ENCODE measurements around the gene KAZN.
A peak's percentile ranks its signal among the peaks of the same experiment; 100 is the strongest.

The KAZN gene

DNA sequence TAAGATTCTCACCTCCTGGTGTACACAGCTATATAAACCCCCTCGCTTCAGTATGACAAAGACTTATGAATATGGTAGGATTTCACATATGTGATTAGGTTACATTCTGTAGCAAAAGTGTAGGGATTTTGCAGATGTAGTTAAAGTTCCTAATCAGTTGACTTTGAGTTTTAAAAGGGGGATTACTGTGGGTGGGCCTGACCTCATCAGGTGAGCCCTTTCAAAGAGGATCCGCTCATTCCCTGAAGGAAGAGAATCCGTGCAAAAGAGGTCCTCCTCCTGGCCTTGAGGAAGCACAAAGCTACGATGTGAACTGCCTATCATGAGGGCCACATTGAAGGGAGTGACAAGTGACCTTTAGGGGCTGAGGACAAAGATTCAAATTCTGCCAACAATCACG lies 30.6 kb upstream of the KAZN start:
- Histone ChIP-seq H3K36me3 (ENCODE audit: control insufficient read depth in 2 of 2, insufficient read depth in 1 of 2, low read length in 2 of 2) (no peaks in the 10 kb centered on the region), H3K4me1 (ENCODE audit: control insufficient read depth, insufficient read depth, low read length) (no peaks in the 10 kb centered on the region), H3K27ac (ENCODE audit: extremely low read depth, low read depth, low read length) (no peak overlapping the region), H3K9me3 (ENCODE audit: control insufficient read depth, insufficient read depth, low read depth, low read length) (no peaks in the 10 kb centered on the region), H3K4me3 (ENCODE audit: low read depth, low read length) (no peak overlapping the region)
- CTCF ChIA-PET = interaction anchor here (0.6 to 0.7 kb wide), 2 partner anchors 211 to 834 kb away, joined by 3 to 4 read pairs; no protein-coding TSS in a partner anchor
- POLR2A ChIA-PET = no interaction called here
- TF ChIP-seq ZNF776 (tag by site-specific recombination; IDR thresholded peaks at IDR 0.05; ENCODE audit: borderline replicate concordance) = no peak
- peak; percentile 32 for TF ChIP-seq SETDB1 (IDR thresholded peaks at IDR 0.05; ENCODE audit: insufficient read length, low read length)
- TF ChIP-seq ZNF10 (tag by site-specific recombination; IDR thresholded peaks at IDR 0.05) = peak; percentile 96
- no peak for TF ChIP-seq ZNF221 (tag by site-specific recombination; IDR thresholded peaks at IDR 0.05; ENCODE audit: borderline replicate concordance)

DNA sequence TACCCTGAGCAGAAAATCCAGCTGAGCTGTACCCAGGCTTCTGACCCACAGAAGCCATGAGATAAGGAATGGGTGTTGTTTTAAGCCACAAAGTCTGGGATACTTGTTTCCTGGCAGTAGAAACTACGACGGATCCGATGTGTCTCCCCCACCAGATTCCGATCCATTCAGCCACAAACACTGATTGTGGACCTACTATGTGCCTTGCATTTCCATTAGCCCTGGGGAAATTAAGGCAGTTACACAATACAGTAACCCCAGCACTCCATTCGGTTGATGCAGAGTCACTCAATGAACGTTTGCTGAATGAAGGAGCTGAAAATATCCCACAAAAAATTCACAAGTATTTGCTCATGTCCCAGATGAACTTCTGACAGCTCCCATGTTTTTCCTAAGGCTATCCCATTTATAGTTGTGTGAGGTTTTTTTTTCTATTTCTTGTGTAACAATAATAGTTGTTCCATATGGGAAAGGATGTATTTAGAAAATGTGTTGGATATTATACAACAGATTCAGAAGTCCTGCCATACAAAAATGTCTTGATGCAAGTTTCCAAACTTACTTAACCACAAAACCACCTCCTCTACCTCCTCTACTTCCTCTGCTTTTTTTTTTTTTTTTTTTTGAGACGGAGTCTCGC lies 29.6 kb upstream of the KAZN start:
- Histone ChIP-seq H3K27ac (ENCODE audit: extremely low read depth, low read depth, low read length) (no peak overlapping the region), H3K4me3 (ENCODE audit: low read depth, low read length) (no peak overlapping the region), H3K4me1 (ENCODE audit: control insufficient read depth, insufficient read depth, low read length) (no peaks in the 10 kb centered on the region), H3K9me3 (ENCODE audit: control insufficient read depth, insufficient read depth, low read depth, low read length) (no peaks in the 10 kb centered on the region), H3K36me3 (ENCODE audit: control insufficient read depth in 2 of 2, insufficient read depth in 1 of 2, low read length in 2 of 2) (no peaks in the 10 kb centered on the region)
- ChIA-PET POLR2A (no interaction called here), CTCF (interaction anchor here (0.9 kb wide), 1 partner anchor 478 kb away, joined by 3 read pairs; no protein-coding TSS in a partner anchor)
- TF ChIP-seq, protein P1, sequence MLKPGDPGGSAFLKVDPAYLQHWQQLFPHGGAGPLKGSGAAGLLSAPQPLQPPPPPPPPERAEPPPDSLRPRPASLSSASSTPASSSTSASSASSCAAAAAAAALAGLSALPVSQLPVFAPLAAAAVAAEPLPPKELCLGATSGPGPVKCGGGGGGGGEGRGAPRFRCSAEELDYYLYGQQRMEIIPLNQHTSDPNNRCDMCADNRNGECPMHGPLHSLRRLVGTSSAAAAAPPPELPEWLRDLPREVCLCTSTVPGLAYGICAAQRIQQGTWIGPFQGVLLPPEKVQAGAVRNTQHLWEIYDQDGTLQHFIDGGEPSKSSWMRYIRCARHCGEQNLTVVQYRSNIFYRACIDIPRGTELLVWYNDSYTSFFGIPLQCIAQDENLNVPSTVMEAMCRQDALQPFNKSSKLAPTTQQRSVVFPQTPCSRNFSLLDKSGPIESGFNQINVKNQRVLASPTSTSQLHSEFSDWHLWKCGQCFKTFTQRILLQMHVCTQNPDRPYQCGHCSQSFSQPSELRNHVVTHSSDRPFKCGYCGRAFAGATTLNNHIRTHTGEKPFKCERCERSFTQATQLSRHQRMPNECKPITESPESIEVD (tag by site-specific recombination; IDR thresholded peaks at IDR 0.05) = no peak
- TF ChIP-seq PRDM1 (tag by site-specific recombination; IDR thresholded peaks at IDR 0.05) = no peak
- no peak for TF ChIP-seq ZNF610 (tag by site-specific recombination; IDR thresholded peaks at IDR 0.05; ENCODE audit: borderline replicate concordance)

DNA sequence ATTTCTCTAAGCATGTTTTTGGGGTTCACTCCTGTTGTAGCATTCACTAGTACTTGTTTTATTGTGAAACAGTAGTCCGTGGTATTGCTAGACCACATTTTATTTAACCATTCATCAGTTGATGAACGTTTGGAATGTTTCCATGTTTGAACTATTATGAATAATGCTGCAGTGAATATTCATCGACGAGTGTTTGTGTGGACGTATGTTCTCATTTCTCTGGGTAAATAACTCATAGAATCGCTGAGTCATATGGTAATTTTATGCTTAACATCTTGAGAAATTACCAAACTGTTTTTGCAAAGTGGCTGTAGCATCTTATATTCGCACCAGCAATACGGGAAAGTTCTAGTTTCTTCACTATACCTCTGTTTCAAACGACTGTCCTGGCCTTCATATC lies 28.0 kb upstream of the KAZN start:
- no peaks in the 10 kb centered on the region for H3K9me3 ChIP-seq (ENCODE audit: control insufficient read depth, insufficient read depth, low read depth, low read length)

DNA sequence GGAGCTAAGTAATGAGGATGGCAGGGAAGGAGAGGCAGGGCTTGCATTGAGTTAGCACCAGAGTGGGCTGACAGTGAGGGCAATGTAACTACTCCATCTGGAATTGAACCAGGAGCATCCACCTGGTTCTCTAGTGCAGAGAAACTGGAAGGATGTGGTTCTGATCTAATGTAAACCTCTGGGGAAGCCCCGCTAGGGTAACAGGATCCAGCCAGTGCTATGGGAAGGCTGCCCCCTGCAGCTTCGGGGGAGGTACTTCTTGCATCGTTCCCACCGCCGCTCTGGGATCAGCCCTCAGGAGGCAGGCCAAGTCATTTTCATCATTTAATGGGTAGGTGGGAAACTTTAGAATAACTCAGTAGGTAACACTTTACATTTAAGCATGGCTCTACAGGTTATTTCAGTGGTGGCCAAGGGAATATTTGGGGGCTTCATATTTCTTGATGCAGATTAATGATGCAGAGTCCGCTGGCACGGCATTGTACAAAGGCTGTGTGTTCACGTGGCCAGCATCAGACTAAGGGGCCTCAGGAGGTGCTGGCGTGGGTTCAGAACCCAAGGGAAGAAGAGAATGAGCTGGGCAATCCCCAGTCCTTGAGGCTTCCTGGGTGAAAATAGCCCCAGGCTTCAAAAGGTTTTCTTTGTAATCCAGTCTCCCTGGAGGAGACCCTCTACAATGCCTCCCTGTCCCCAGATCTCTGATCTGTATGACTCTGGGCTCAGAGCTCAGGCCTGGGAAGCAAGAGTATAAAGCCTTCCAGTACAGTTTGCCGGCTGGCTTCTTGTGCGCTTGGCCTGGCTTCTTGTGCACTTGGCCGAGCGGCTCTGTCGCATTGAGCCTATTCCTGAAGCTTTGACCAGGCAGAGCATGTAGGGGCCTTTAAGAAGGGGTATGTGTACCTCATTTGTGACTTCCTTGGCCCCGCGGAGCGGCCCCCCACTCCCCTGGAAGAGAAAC lies 26.4 kb upstream of the KAZN start:
- no peaks in the 10 kb centered on the region for H3K4me1 ChIP-seq (ENCODE audit: control insufficient read depth, insufficient read depth, low read length)
- ChIA-PET POLR2A (no interaction called here), CTCF (interaction anchor here (0.6 to 0.8 kb wide), 2 partner anchors 209 to 466 kb away, joined by 3 read pairs; no protein-coding TSS in a partner anchor)
- TF ChIP-seq ZNF169 (tag by site-specific recombination; IDR thresholded peaks at IDR 0.05) (no peak), MYNN (tag by site-specific recombination; IDR thresholded peaks at IDR 0.05; ENCODE audit: borderline replicate concordance) (no peak), ZNF146 (tag by site-specific recombination; IDR thresholded peaks at IDR 0.05) (no peak), ZFP41 (tag by site-specific recombination; IDR thresholded peaks at IDR 0.05; ENCODE audit: borderline replicate concordance) (no peak), REPIN1 (tag by site-specific recombination; IDR thresholded peaks at IDR 0.05; ENCODE audit: low read depth) (no peak), SALL2 (tag by site-specific recombination; IDR thresholded peaks at IDR 0.05; ENCODE audit: borderline replicate concordance) (no peak), ZNF529 (tag by site-specific recombination; IDR thresholded peaks at IDR 0.05; ENCODE audit: insufficient replicate concordance) (no peak), ZNF311 (tag by site-specific recombination; IDR thresholded peaks at IDR 0.05; ENCODE audit: borderline replicate concordance) (no peak)
- TF ChIP-seq, protein P2, sequence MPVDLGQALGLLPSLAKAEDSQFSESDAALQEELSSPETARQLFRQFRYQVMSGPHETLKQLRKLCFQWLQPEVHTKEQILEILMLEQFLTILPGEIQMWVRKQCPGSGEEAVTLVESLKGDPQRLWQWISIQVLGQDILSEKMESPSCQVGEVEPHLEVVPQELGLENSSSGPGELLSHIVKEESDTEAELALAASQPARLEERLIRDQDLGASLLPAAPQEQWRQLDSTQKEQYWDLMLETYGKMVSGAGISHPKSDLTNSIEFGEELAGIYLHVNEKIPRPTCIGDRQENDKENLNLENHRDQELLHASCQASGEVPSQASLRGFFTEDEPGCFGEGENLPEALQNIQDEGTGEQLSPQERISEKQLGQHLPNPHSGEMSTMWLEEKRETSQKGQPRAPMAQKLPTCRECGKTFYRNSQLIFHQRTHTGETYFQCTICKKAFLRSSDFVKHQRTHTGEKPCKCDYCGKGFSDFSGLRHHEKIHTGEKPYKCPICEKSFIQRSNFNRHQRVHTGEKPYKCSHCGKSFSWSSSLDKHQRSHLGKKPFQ (tag by site-specific recombination; IDR thresholded peaks at IDR 0.05) = no peak
- TF ChIP-seq, protein P1 (tag by site-specific recombination; IDR thresholded peaks at IDR 0.05) = no peak
- TF ChIP-seq, protein P3, sequence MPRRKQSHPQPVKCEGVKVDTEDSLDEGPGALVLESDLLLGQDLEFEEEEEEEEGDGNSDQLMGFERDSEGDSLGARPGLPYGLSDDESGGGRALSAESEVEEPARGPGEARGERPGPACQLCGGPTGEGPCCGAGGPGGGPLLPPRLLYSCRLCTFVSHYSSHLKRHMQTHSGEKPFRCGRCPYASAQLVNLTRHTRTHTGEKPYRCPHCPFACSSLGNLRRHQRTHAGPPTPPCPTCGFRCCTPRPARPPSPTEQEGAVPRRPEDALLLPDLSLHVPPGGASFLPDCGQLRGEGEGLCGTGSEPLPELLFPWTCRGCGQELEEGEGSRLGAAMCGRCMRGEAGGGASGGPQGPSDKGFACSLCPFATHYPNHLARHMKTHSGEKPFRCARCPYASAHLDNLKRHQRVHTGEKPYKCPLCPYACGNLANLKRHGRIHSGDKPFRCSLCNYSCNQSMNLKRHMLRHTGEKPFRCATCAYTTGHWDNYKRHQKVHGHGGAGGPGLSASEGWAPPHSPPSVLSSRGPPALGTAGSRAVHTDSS (tag by site-specific recombination; IDR thresholded peaks at IDR 0.05) = no peak
- H3K27ac ChIP-seq (ENCODE audit: extremely low read depth, low read depth, low read length) = no peak overlapping the region
- H3K4me3 ChIP-seq (ENCODE audit: low read depth, low read length) = no peak overlapping the region
- no peaks in the 10 kb centered on the region for H3K36me3 ChIP-seq (ENCODE audit: control insufficient read depth in 2 of 2, insufficient read depth in 1 of 2, low read length in 2 of 2)
- no peaks in the 10 kb centered on the region for H3K9me3 ChIP-seq (ENCODE audit: control insufficient read depth, insufficient read depth, low read depth, low read length)

More for the DNA sequence above, 28.0 kb upstream of the KAZN start:
- no peak overlapping the region for H3K4me3 ChIP-seq (ENCODE audit: low read depth, low read length)
- H3K4me1 ChIP-seq (ENCODE audit: control insufficient read depth, insufficient read depth, low read length) = no peaks in the 10 kb centered on the region
- CTCF ChIA-PET = interaction anchor here (1.0 kb wide), 1 partner anchor 344 kb away, joined by 3 read pairs; no protein-coding TSS in a partner anchor
- no peak for TF ChIP-seq ZFP3 (tag by site-specific recombination; IDR thresholded peaks at IDR 0.05; ENCODE audit: low read depth)
- TF ChIP-seq ZNF223 (tag by site-specific recombination; IDR thresholded peaks at IDR 0.05) = no peak
- no peak overlapping the region for H3K27ac ChIP-seq (ENCODE audit: extremely low read depth, low read depth, low read length)
- POLR2A ChIA-PET = no interaction called here
- no peaks in the 10 kb centered on the region for H3K36me3 ChIP-seq (ENCODE audit: control insufficient read depth in 2 of 2, insufficient read depth in 1 of 2, low read length in 2 of 2)

Data from HEK293 (cell line).